ENCODE measurements around the gene PLAGL1. TPM values are rescaled to one million over a fixed set of nuclear protein-coding genes. Genes with fewer than 3 reads are reported as not detected.

Gene PLAGL1
- total and polyA plus RNA-seq, 7 donors = 2.5 to 15.4 (median 3.3) TPM

- intact Hi-C loops (cut with DNase I) = no loop called here
- peak overlapping the region; percentile 43 for H3K4me3 ChIP-seq
- peaks cover 0 to 3% (median 0%) of the 10 kb centered on the region in 3 donors for H3K27me3 ChIP-seq (ENCODE audit: insufficient read depth in 3 of 3, low read length in 2 of 3)
- H3K4me1 ChIP-seq = peaks cover 6% of the 10 kb centered on the region
- 28 to 31% (median 31%) methylated on average over 8 of the region's 8 CpGs for WGBS, 3 donors
- no peaks in the 10 kb centered on the region for H3K36me3 ChIP-seq (ENCODE audit: insufficient read depth in 1 of 2, low read depth in 1 of 2)
- no peak overlapping the region for H3K27ac ChIP-seq
- TF ChIP-seq CTCF (IDR thresholded peaks at IDR 0.05) = no peak
- DNase-seq (peak in 1 of 2 donors; percentile 18), ATAC-seq (peak in 1 of 4 donors; percentile 37)
- no peaks in the 10 kb centered on the region for H3K9me3 ChIP-seq
Measured at GRCh38 chr6:144036064-144036834, 28.2 kb upstream of the PLAGL1 start.

- Histone ChIP-seq H3K27me3 (ENCODE audit: insufficient read depth in 3 of 3, low read length in 2 of 3) (peaks cover 0 to 3% (median 0%) of the 10 kb centered on the region in 3 donors), H3K4me1 (peaks cover 6% of the 10 kb centered on the region), H3K9me3 (no peaks in the 10 kb centered on the region), H3K27ac (no peak overlapping the region), H3K4me3 (no peak overlapping the region), H3K36me3 (ENCODE audit: insufficient read depth in 1 of 2, low read depth in 1 of 2) (no peaks in the 10 kb centered on the region)
- ATAC-seq (no peak), DNase-seq (no peak)
- WGBS, 3 donors = 90 to 92% (median 91%) methylated on average over 4 of the region's 4 CpGs
- intact Hi-C loops (cut with DNase I) = no loop called here
- TF ChIP-seq CTCF (IDR thresholded peaks at IDR 0.05) = no peak
Measured at GRCh38 chr6:144035416-144035815, 27.4 kb upstream of the PLAGL1 start.

GRCh38 chr6:144033816-144034735 is 26.0 kb upstream of the PLAGL1 start:
- intact Hi-C loops (cut with DNase I) = no loop called here
- Histone ChIP-seq H3K4me3 (no peak overlapping the region), H3K27ac (no peak overlapping the region), H3K4me1 (peaks cover 6% of the 10 kb centered on the region), H3K36me3 (ENCODE audit: insufficient read depth in 1 of 2, low read depth in 1 of 2) (no peaks in the 10 kb centered on the region), H3K27me3 (ENCODE audit: insufficient read depth in 3 of 3, low read length in 2 of 3) (peaks cover 0 to 3% (median 0%) of the 10 kb centered on the region in 3 donors), H3K9me3 (no peaks in the 10 kb centered on the region)
- WGBS, 3 donors = 47 to 53% (median 52%) methylated on average over 4 of the region's 4 CpGs
- no peak for DNase-seq
- TF ChIP-seq CTCF (IDR thresholded peaks at IDR 0.05) = no peak
- ATAC-seq = no peak

- H3K9me3 ChIP-seq = no peaks in the 10 kb centered on the region
- no peak overlapping the region for H3K27ac ChIP-seq
- ATAC-seq (no peak), DNase-seq (no peak)
- H3K4me1 ChIP-seq = no peaks in the 10 kb centered on the region
- intact Hi-C loops (cut with DNase I) = no loop called here
- peaks cover 0 to 3% (median 0%) of the 10 kb centered on the region in 3 donors for H3K27me3 ChIP-seq (ENCODE audit: insufficient read depth in 3 of 3, low read length in 2 of 3)
- TF ChIP-seq CTCF (IDR thresholded peaks at IDR 0.05) = no peak
- H3K36me3 ChIP-seq (ENCODE audit: insufficient read depth in 1 of 2, low read depth in 1 of 2) = no peaks in the 10 kb centered on the region
- 80 to 89% (median 85%) methylated on average over 3 of the region's 3 CpGs for WGBS, 3 donors
- no peak overlapping the region for H3K4me3 ChIP-seq
Measured at GRCh38 chr6:144029452-144029851, 21.4 kb upstream of the PLAGL1 start.

Measured in psoas muscle (tissue), 8 donors.